H1 (cell line): ENCODE data around the gene RRBP1. TPM values are rescaled to one million over a fixed set of nuclear protein-coding genes. Genes with fewer than 3 reads are reported as not detected.

Source experiments
- CTCF ChIA-PET: fragments of 300-600 bp; sonication (Branson Sonifier 250); formaldehyde crosslinking; loops from one replicate; lab custom pipeline; 2021; ENCODE audit not compliant: partially characterized antibody; lab: Charles Lee
- POLR2A ChIA-PET: fragments of 300-600 bp; sonication (Branson Sonifier 250); formaldehyde crosslinking; loops from one replicate; lab custom pipeline; 2021; ENCODE audit warnings: inconsistent platforms; ENCODE audit not compliant: partially characterized antibody; lab: Charles Lee
- DNase-seq, 2 experiments: peaks; one replicate each; pipeline versions ENCODE4 v3.0.0 to v3.0.0-alpha.2; 2010 to 2022; ENCODE audit warnings: low spot score in 2 of 2, low read depth in 1 of 2, mixed read lengths in 1 of 2
- FAIRE-seq: peaks from 2 replicates; lab custom pipeline; 2011; peaks lifted over from hg19 to GRCh38; lab: Jason Lieb, UNC
- H2AFZ ChIP-seq: 2 replicates; pipeline ENCODE4 v1.8.1; 2012; ENCODE audit warnings: low read length, inconsistent platforms
- H2AK5ac ChIP-seq: 2 replicates; pipeline ENCODE4 v1.6.1; 2013; ENCODE audit warnings: low read depth, low read length
- H2BK120ac ChIP-seq: replicated peaks from 2 replicates; pipeline ENCODE3; 2013; ENCODE audit warnings: low read depth, low read length, inconsistent platforms
- H2BK12ac ChIP-seq: 2 replicates; pipeline ENCODE4 v1.6.1; 2013; ENCODE audit warnings: low read depth, low read length
- H2BK15ac ChIP-seq: 2 replicates; pipeline ENCODE4 v1.6.1; 2013; ENCODE audit warnings: low read length
- H2BK20ac ChIP-seq: 2 replicates; pipeline ENCODE4 v1.6.1; 2013; ENCODE audit warnings: low read length
- H2BK5ac ChIP-seq: 2 replicates; pipeline ENCODE4 v1.6.1; 2013; ENCODE audit warnings: low read depth, low read length
- H3K14ac ChIP-seq: 2 replicates; pipeline ENCODE4 v1.6.1; 2013; ENCODE audit warnings: inconsistent platforms; ENCODE audit not compliant: insufficient read length
- H3K18ac ChIP-seq: 2 replicates; pipeline ENCODE4 v1.6.1; 2013; ENCODE audit warnings: low read length; ENCODE audit errors: extremely low read depth
- H3K23ac ChIP-seq: 2 replicates; pipeline ENCODE4 v1.6.1; 2013; ENCODE audit warnings: inconsistent platforms; ENCODE audit not compliant: insufficient read length
- H3K23me2 ChIP-seq: 2 replicates; pipeline ENCODE4 v1.6.1; 2013; ENCODE audit warnings: low read depth, low read length
- H3K27ac ChIP-seq: 2 replicates; pipeline ENCODE4 v1.6.1; 2011; ENCODE audit warnings: low read depth, low read length, inconsistent platforms
- H3K27me3 ChIP-seq, 4 experiments: replicated peaks in 1 of 4; 1 replicate in 1 of 4; 2 replicates in 3 of 4; pipeline versions ENCODE4 v1.6.1 to v1.8.1; 2011 to 2013; ENCODE audit warnings: low read length in 3 of 4, mild to moderate bottlenecking in 3 of 4, inconsistent platforms in 2 of 4, mixed read lengths in 2 of 4, moderate library complexity in 1 of 4; ENCODE audit not compliant: control insufficient read depth in 3 of 4, insufficient read depth in 3 of 4; ENCODE audit errors: extremely low read depth in 1 of 4
- H3K36me3 ChIP-seq, 4 experiments: 2 replicates each; pipeline versions ENCODE4 v1.6.1 to v1.8.1; 2011 to 2013; ENCODE audit warnings: mild to moderate bottlenecking in 4 of 4, low read length in 3 of 4, moderate library complexity in 2 of 4, control low read depth in 1 of 4, inconsistent platforms in 1 of 4; ENCODE audit not compliant: insufficient read depth in 4 of 4, control insufficient read depth in 2 of 4
- H3K4ac ChIP-seq: replicated peaks from 2 replicates; pipeline ENCODE3; 2013; ENCODE audit warnings: low read length, low read depth, mixed read lengths, inconsistent platforms; ENCODE audit not compliant: insufficient read length
- H3K4me1 ChIP-seq, 4 experiments: replicated peaks in 1 of 4; 1 replicate in 1 of 4; 2 replicates in 3 of 4; pipeline versions ENCODE4 v1.6.1 to v1.8.1; 2011 to 2013; ENCODE audit warnings: low read length in 3 of 4, inconsistent platforms in 2 of 4, mixed read lengths in 1 of 4; ENCODE audit not compliant: insufficient read depth in 4 of 4, control insufficient read depth in 3 of 4
- H3K4me2 ChIP-seq, 2 experiments: 2 replicates each; pipeline versions ENCODE4 v1.6.1 to v1.8.1; 2011 to 2013; ENCODE audit warnings: low read depth in 2 of 2, low read length in 2 of 2, control low read depth in 1 of 2, inconsistent platforms in 1 of 2, mild to moderate bottlenecking in 1 of 2; ENCODE audit not compliant: insufficient read depth in 1 of 2
- H3K4me3 ChIP-seq, 4 experiments: fragments of 200-600, 300-600 bp in 1 of 4; sonication (generic), shearing (Covaris generic), sonication (Bioruptor Twin) in 1 of 4; 2 replicates each; pipeline versions ENCODE4 v1.5.1 to v1.8.1; 2011 to 2016; ENCODE audit warnings: low read length in 4 of 4, low read depth in 3 of 4, control low read depth in 2 of 4, inconsistent platforms in 2 of 4, mild to moderate bottlenecking in 2 of 4, mixed read lengths in 1 of 4, moderate library complexity in 1 of 4; ENCODE audit not compliant: insufficient read depth in 2 of 4; ENCODE audit errors: extremely low read depth in 1 of 4
- H3K56ac ChIP-seq: replicated peaks from 2 replicates; pipeline ENCODE3; 2013; ENCODE audit warnings: low read depth, mild to moderate bottlenecking, mixed read lengths, low read length, inconsistent platforms; ENCODE audit not compliant: insufficient read length
- H3K79me1 ChIP-seq: 2 replicates; pipeline ENCODE4 v1.6.1; 2013; ENCODE audit warnings: low read depth, low read length, control low read depth
- H3K79me2 ChIP-seq, 2 experiments: 2 replicates each; pipeline versions ENCODE4 v1.6.1 to v1.8.1; 2012 to 2013; ENCODE audit warnings: low read length in 2 of 2, mild to moderate bottlenecking in 2 of 2, inconsistent platforms in 1 of 2; ENCODE audit not compliant: insufficient read depth in 2 of 2, control insufficient read depth in 1 of 2
- H3K9ac ChIP-seq, 4 experiments: replicated peaks in 1 of 4; 1 replicate in 1 of 4; 2 replicates in 3 of 4; pipeline versions ENCODE4 v1.6.1 to v1.8.1; 2011 to 2013; ENCODE audit warnings: low read depth in 3 of 4, low read length in 3 of 4, control low read depth in 2 of 4, mild to moderate bottlenecking in 2 of 4, moderate library complexity in 2 of 4, inconsistent platforms in 1 of 4; ENCODE audit errors: extremely low read depth in 1 of 4
- H3K9me3 ChIP-seq, 2 experiments: 2 replicates each; pipeline versions ENCODE4 v1.6.1 to v1.8.1; 2012 to 2013; ENCODE audit warnings: mild to moderate bottlenecking in 2 of 2, moderate library complexity in 2 of 2, control low read depth in 1 of 2, inconsistent platforms in 1 of 2, low read depth in 1 of 2, low read length in 1 of 2, mixed read lengths in 1 of 2; ENCODE audit not compliant: insufficient read depth in 2 of 2
- H4K20me1 ChIP-seq, 2 experiments: replicated peaks in 1 of 2; 2 replicates each; pipeline versions ENCODE3 to v1.8.1; 2011 to 2013; ENCODE audit warnings: inconsistent platforms in 2 of 2, low read length in 2 of 2, mild to moderate bottlenecking in 1 of 2; ENCODE audit not compliant: insufficient read depth in 2 of 2, control insufficient read depth in 1 of 2
- H4K5ac ChIP-seq: 2 replicates; pipeline ENCODE4 v1.6.1; 2013; ENCODE audit warnings: low read length, low read depth, mixed read lengths, inconsistent platforms; ENCODE audit not compliant: insufficient read length
- H4K8ac ChIP-seq: 2 replicates; pipeline ENCODE4 v1.8.0; 2013; ENCODE audit warnings: mild to moderate bottlenecking, moderate library complexity, low read length, inconsistent platforms; ENCODE audit not compliant: insufficient read depth; ENCODE audit errors: extremely low read depth
- H4K91ac ChIP-seq: replicated peaks from 2 replicates; pipeline ENCODE3; 2013; ENCODE audit warnings: low read length, mixed read lengths, inconsistent platforms; ENCODE audit not compliant: insufficient read length
- ASH2L ChIP-seq: fragments of 200-600, 300-600 bp; sonication (generic); IDR thresholded peaks from one replicate; pipeline ENCODE4 v1.7.1; 2017; ENCODE audit warnings: low read length
- CBX5 ChIP-seq: fragments of 300-800, 300-1000 bp; sonication (generic); IDR thresholded peaks from 2 replicates; pipeline ENCODE4 v1.7.1; 2016; ENCODE audit warnings: antibody characterized with exemption, low read length, low read depth
- CEBPB ChIP-seq: IDR thresholded peaks from 2 replicates; pipeline ENCODE4 v1.6.1; 2012; ENCODE audit warnings: low read depth, low read length
- CHD2 ChIP-seq: IDR thresholded peaks from 2 replicates; pipeline ENCODE4 v1.6.1; 2012; ENCODE audit warnings: low read length, improper control_type of control experiment
- HDAC2 ChIP-seq, 2 experiments: fragments of 300-600 bp in 1 of 2; sonication (generic) in 1 of 2; IDR thresholded peaks; 2 replicates each; pipeline ENCODE4 v1.6.1; 2011 to 2012; ENCODE audit warnings: low read depth in 2 of 2, low read length in 2 of 2, mild to moderate bottlenecking in 2 of 2, moderate library complexity in 2 of 2, borderline replicate concordance in 1 of 2, inconsistent platforms in 1 of 2
- KDM1A ChIP-seq: fragments of 200-600, 300-600 bp; sonication (generic); IDR thresholded peaks from 2 replicates; pipeline ENCODE4 v1.7.1; 2016; ENCODE audit warnings: mild to moderate bottlenecking, low read length, borderline replicate concordance
- RNF2 ChIP-seq: fragments of 200-900, 300-1000 bp; sonication (generic); IDR thresholded peaks from 2 replicates; pipeline ENCODE4 v1.7.1; 2016; ENCODE audit warnings: borderline replicate concordance, low read depth, mild to moderate bottlenecking, antibody characterized with exemption, low read length; ENCODE audit not compliant: poor library complexity, severe bottlenecking; ENCODE audit errors: missing control alignments
- RXRA ChIP-seq: IDR thresholded peaks from 2 replicates; pipeline ENCODE4 v1.6.1; 2011; ENCODE audit warnings: low read depth, mild to moderate bottlenecking, low read length, moderate library complexity; ENCODE audit not compliant: insufficient read depth
- SIN3A ChIP-seq, 2 experiments: IDR thresholded peaks in 1 of 2; conservative IDR thresholded peaks in 1 of 2; 2 replicates each; pipeline ENCODE4 v1.6.1; 2011 to 2012; ENCODE audit warnings: low read length in 2 of 2, improper control_type of control experiment in 1 of 2, low read depth in 1 of 2, mild to moderate bottlenecking in 1 of 2
- SP1 ChIP-seq: IDR thresholded peaks from 2 replicates; pipeline ENCODE4 v1.6.1; 2011; ENCODE audit warnings: low read depth, low read length
- SP4 ChIP-seq: IDR thresholded peaks from 2 replicates; pipeline ENCODE4 v1.6.1; 2012; ENCODE audit warnings: low read length, inconsistent platforms
- TBP ChIP-seq: IDR thresholded peaks from 2 replicates; pipeline ENCODE4 v1.6.1; 2011; ENCODE audit warnings: low read depth, low read length, improper control_type of control experiment
- TCF12 ChIP-seq: IDR thresholded peaks from 2 replicates; pipeline ENCODE4 v1.6.1; 2011; ENCODE audit warnings: low read depth, mild to moderate bottlenecking, low read length
- WGBS, 2 experiments: shearing (Covaris generic) in 1 of 2; methylation state at CpG; one replicate each; pipeline versions ENCODE4 v1.1.6 to v1.1.7; 2013 to 2015; ENCODE audit warnings: low lambda C conversion rate in 2 of 2, mixed read lengths in 2 of 2, inconsistent platforms in 1 of 2, low coverage in 1 of 2, missing lambda C conversion rate in 1 of 2; ENCODE audit not compliant: insufficient replicate concordance in 2 of 2, insufficient coverage in 1 of 2, insufficient read length in 1 of 2; ENCODE audit errors: extremely low coverage in 1 of 2, missing lambda C conversion rate in 1 of 2; 5-methylcytosine and 5-hydroxymethylcytosine counted together
- polyA plus RNA-seq, 7 experiments: library from polyadenylated mRNA; depleted of rRNA in 3 of 7; stranded (reverse) in 5 of 7; unstranded in 2 of 7; fragments of >200 nt in 5 of 7; fragments of 200-250 nt in 2 of 7; gene quantifications; 1 replicate in 5 of 7; 2 replicates in 1 of 7; 4 replicates in 1 of 7; pipeline versions ENCODE4 v1.2.1 to v1.2.3, GENCODE V29; 2011 to 2013; ENCODE audit warnings: missing spikeins in 2 of 7, mixed read lengths in 2 of 7
- total RNA-seq: library from RNA; stranded (reverse); fragmentation: NEBNext Ultra II Directional; extraction: Animal tissue kit (Norgen Biotek cat#: 25700); gene quantifications from 2 replicates; pipeline ENCODE4 v1.2.1, GENCODE V29; 2021

The RRBP1 gene
- total and polyA plus RNA-seq, 2 of the 8 experiments (the other 6 are each of a cell fraction or from before 2014, with no cell fraction given) = 15.9 to 157 TPM

GRCh38 chr20:17633221-17633849 lies 48.7 kb downstream of the RRBP1 start:
- DNase-seq (no peak), FAIRE-seq (no peak)
- Histone ChIP-seq H4K5ac (no peak overlapping the region), H3K27me3 (no peaks in the 10 kb centered on the region), H3K56ac (no peak overlapping the region), H3K18ac (no peak overlapping the region), H3K4me2 (no peak overlapping the region), H3K27ac (no peak overlapping the region), H2AK5ac (no peak overlapping the region), H4K20me1 (peaks cover 4 to 17% of the 10 kb centered on the region in 2 experiments), H2BK12ac (no peak overlapping the region), H2BK120ac (no peak overlapping the region), H2BK20ac (no peak overlapping the region), H3K9ac (no peak overlapping the region), H3K23me2 (no peaks in the 10 kb centered on the region), H3K4me3 (no peak overlapping the region), H3K9me3 (no peaks in the 10 kb centered on the region), H3K4ac (no peak overlapping the region), H4K8ac (no peak overlapping the region), H3K79me2 (no peaks in the 10 kb centered on the region; a peak in 1 of 4 replicates), H3K4me1 (peaks cover 0 to 7% (median 3%) of the 10 kb centered on the region in 4 experiments; a peak in 3 of 7 replicates), H3K23ac (no peak overlapping the region), H3K36me3 (peaks cover 17 to 36% (median 35%) of the 10 kb centered on the region in 4 experiments), H4K91ac (no peak overlapping the region), H3K79me1 (peaks cover 7% of the 10 kb centered on the region), H3K14ac (no peak overlapping the region), H2BK5ac (no peak overlapping the region; the same call in 1 of the 2 replicates), H2AFZ (no peak overlapping the region), H2BK15ac (no peak overlapping the region)
- POLR2A ChIA-PET = interaction anchor here (1.9 kb wide), 1 partner anchor 8 kb away, joined by 6 read pairs; no protein-coding TSS in a partner anchor
- CTCF ChIA-PET = interaction anchor here (1.0 to 8.3 kb wide), 5 partner anchors 8 to 363 kb away, joined by 3 to 95 read pairs (median 3); no protein-coding TSS in a partner anchor
- WGBS, 2 experiments = 87% methylated on average over 13 of the region's 13 CpGs; no CpG with 5 or more reads in 1 of the 2 experiments
- no peak for TF ChIP-seq CEBPB
- TF ChIP-seq ASH2L = no peak
- TF ChIP-seq SIN3A (conservative IDR thresholded peaks at IDR 0.05 in 1 of 2, IDR thresholded peaks at IDR 0.05 in 1 of 2; ENCODE audit: low read depth in 1 of 2, low read length in 2 of 2) = no peak
- no peak for TF ChIP-seq TBP
- TF ChIP-seq CHD2 = no peak
- no peak for TF ChIP-seq CBX5
- no peak for TF ChIP-seq TCF12
- TF ChIP-seq SP1 = no peak
- TF ChIP-seq SP4 = no peak
- no peak for TF ChIP-seq RXRA
- no peak for TF ChIP-seq HDAC2 (IDR thresholded peaks at IDR 0.05; ENCODE audit: borderline replicate concordance in 1 of 2, low read depth in 2 of 2, low read length in 2 of 2)
- no peak for TF ChIP-seq KDM1A
- no peak for TF ChIP-seq RNF2
